ENCODE measurements around the gene GFER. TPM values are rescaled to one million over a fixed set of nuclear protein-coding genes. Genes with fewer than 3 reads are reported as not detected.

The GFER gene
- polyA plus RNA-seq, 3 donors = 8.1 to 22.7 (median 22.4) TPM

GRCh38 chr16:1998360-1998835 is 14.4 kb downstream of the GFER start:
- peaks cover 14% of the 10 kb centered on the region for H4K20me1 ChIP-seq (ENCODE audit: insufficient read depth, low read length)
- H3K36me3 Mint-ChIP-seq = peaks cover 47 to 59% of the 10 kb centered on the region in 2 donors
- no peak overlapping the region for H3K4me3 ChIP-seq (replicated peaks in 1 of 3; ENCODE audit: low read depth in 2 of 3, low read length in 3 of 3)
- intact Hi-C loops (cut with micrococcal nuclease) = no loop called here
- peaks cover 0 to 1% (median 0%) of the 10 kb centered on the region in 7 donors for H3K9me3 Mint-ChIP-seq
- H3K36me3 ChIP-seq (replicated peaks in 1 of 2; ENCODE audit: control insufficient read depth in 1 of 2, insufficient read depth in 2 of 2, low read length in 2 of 2) = peaks cover 52 to 67% of the 10 kb centered on the region in 2 donors
- no peaks in the 10 kb centered on the region for H3K27me3 ChIP-seq (ENCODE audit: control insufficient read depth in 2 of 2, insufficient read depth in 2 of 2, low read length in 2 of 2)
- H3K27ac ChIP-seq (ENCODE audit: low read depth in 1 of 2, low read length in 2 of 2) = no peak overlapping the region
- H3K4me3 Mint-ChIP-seq = no peak overlapping the region
- H2AFZ ChIP-seq (ENCODE audit: insufficient read depth, low read depth, low read length, poor library complexity, severe bottlenecking) = no peak overlapping the region
- no peak overlapping the region for H3K4me2 ChIP-seq (replicated peaks; ENCODE audit: extremely low read depth, low read length, poor library complexity, severe bottlenecking)
- DNase-seq = no peak
- no peak overlapping the region for H3K27ac Mint-ChIP-seq
- no peak for TF ChIP-seq CTCF (IDR thresholded peaks at IDR 0.05)
- peaks cover 2% of the 10 kb centered on the region for H3K79me2 ChIP-seq (ENCODE audit: insufficient read depth, low read length)
- H3K4me1 Mint-ChIP-seq = peaks cover 1% of the 10 kb centered on the region
- H3K9me3 ChIP-seq (replicated peaks in 1 of 2; ENCODE audit: control insufficient read depth in 1 of 2, insufficient read depth in 1 of 2, low read length in 2 of 2) = no peaks in the 10 kb centered on the region
- 96% methylated on average over 24 of the region's 27 CpGs for WGBS (ENCODE audit: insufficient coverage)
- no peaks in the 10 kb centered on the region for H3K4me1 ChIP-seq (ENCODE audit: control insufficient read depth in 1 of 2, insufficient read depth in 2 of 2, low read length in 2 of 2)
- H3K9ac ChIP-seq (ENCODE audit: insufficient read depth, low read length, poor library complexity, severe bottlenecking) = no peak overlapping the region
- H3K27me3 Mint-ChIP-seq (ENCODE audit: low read depth in 3 of 3) = peaks cover 0 to 4% (median 0%) of the 10 kb centered on the region in 3 donors

- H3K9ac ChIP-seq (ENCODE audit: insufficient read depth, low read length, poor library complexity, severe bottlenecking) = no peak overlapping the region
- peaks cover 7% of the 10 kb centered on the region for H3K79me2 ChIP-seq (ENCODE audit: insufficient read depth, low read length)
- H3K9me3 Mint-ChIP-seq = no peaks in the 10 kb centered on the region
- H3K4me1 ChIP-seq (ENCODE audit: control insufficient read depth in 1 of 2, insufficient read depth in 2 of 2, low read length in 2 of 2) = peaks cover 3 to 4% of the 10 kb centered on the region in 2 donors
- no peak overlapping the region for H3K4me3 ChIP-seq (replicated peaks in 1 of 3; ENCODE audit: low read depth in 2 of 3, low read length in 3 of 3)
- H3K36me3 ChIP-seq (replicated peaks in 1 of 2; ENCODE audit: control insufficient read depth in 1 of 2, insufficient read depth in 2 of 2, low read length in 2 of 2) = peaks cover 52 to 69% of the 10 kb centered on the region in 2 donors
- H3K27me3 Mint-ChIP-seq (ENCODE audit: low read depth in 3 of 3) = no peaks in the 10 kb centered on the region
- peaks cover 47 to 59% of the 10 kb centered on the region in 2 donors for H3K36me3 Mint-ChIP-seq
- DNase-seq = no peak
- no peak for TF ChIP-seq CTCF (IDR thresholded peaks at IDR 0.05)
- no peak overlapping the region for H3K27ac Mint-ChIP-seq
- H3K4me1 Mint-ChIP-seq = peaks cover 2% of the 10 kb centered on the region
- intact Hi-C loops (cut with micrococcal nuclease) = no loop called here
- no peak overlapping the region for H3K27ac ChIP-seq (ENCODE audit: low read depth in 1 of 2, low read length in 2 of 2)
- no peak overlapping the region for H3K4me3 Mint-ChIP-seq
- H2AFZ ChIP-seq (ENCODE audit: insufficient read depth, low read depth, low read length, poor library complexity, severe bottlenecking) = no peak overlapping the region
- H3K27me3 ChIP-seq (ENCODE audit: control insufficient read depth in 2 of 2, insufficient read depth in 2 of 2, low read length in 2 of 2) = no peaks in the 10 kb centered on the region
- WGBS (ENCODE audit: insufficient coverage) = 96% methylated on average over 32 of the region's 39 CpGs
- H4K20me1 ChIP-seq (ENCODE audit: insufficient read depth, low read length) = peaks cover 21% of the 10 kb centered on the region
- no peaks in the 10 kb centered on the region for H3K9me3 ChIP-seq (replicated peaks in 1 of 2; ENCODE audit: control insufficient read depth in 1 of 2, insufficient read depth in 1 of 2, low read length in 2 of 2)
- no peak overlapping the region for H3K4me2 ChIP-seq (replicated peaks; ENCODE audit: extremely low read depth, low read length, poor library complexity, severe bottlenecking)
These were observed 15.1 kb downstream of the GFER start for GRCh38 chr16:1998852-1999801.
